SK-N-SH (cell line): ENCODE measurements around the gene WDR35.

Source experiments
- CHD2 ChIP-seq: fragments of 150-350 bp; IDR thresholded peaks from 2 replicates; pipeline ENCODE4 v1.6.1; 2018; ENCODE audit warnings: low read length; ENCODE audit not compliant: partially characterized antibody
- CTCF ChIP-seq: fragments of 200-600 bp; sonication (generic); IDR thresholded peaks from 2 replicates; pipeline ENCODE4 v1.6.1; 2017; ENCODE audit warnings: antibody characterized with exemption, mild to moderate bottlenecking, moderate library complexity
- EZH2phosphoT487 ChIP-seq: fragments of 200-600 bp; sonication (generic); IDR thresholded peaks from 2 replicates; pipeline ENCODE4 v1.6.1; 2017; ENCODE audit warnings: low read depth, mixed run types, mild to moderate bottlenecking, antibody characterized with exemption, moderate library complexity, borderline replicate concordance
- MAX ChIP-seq: IDR thresholded peaks from 2 replicates; pipeline ENCODE4 v1.4.0; 2012; ENCODE audit warnings: low read depth
- NRF1 ChIP-seq: IDR thresholded peaks from 2 replicates; pipeline ENCODE4 v1.6.1; 2012; ENCODE audit warnings: low read depth, mild to moderate bottlenecking, low read length
- PBX3 ChIP-seq: IDR thresholded peaks from 2 replicates; pipeline ENCODE4; 2012
- POLR2AphosphoS5 ChIP-seq: IDR thresholded peaks from 2 replicates; pipeline ENCODE4 v1.6.1; 2012; ENCODE audit warnings: low read depth, low read length
- RAD21 ChIP-seq: IDR thresholded peaks from 2 replicates; pipeline ENCODE4 v1.6.1; 2012; ENCODE audit warnings: mild to moderate bottlenecking, low read length
- RXRA ChIP-seq: IDR thresholded peaks from 2 replicates; pipeline ENCODE4 v1.4.0; 2012; ENCODE audit warnings: low read depth, mild to moderate bottlenecking, borderline replicate concordance
- SMC3 ChIP-seq: IDR thresholded peaks from 2 replicates; pipeline ENCODE4 v1.6.1; 2012; ENCODE audit warnings: low read depth, low read length, improper control_type of control experiment
- TCF12 ChIP-seq: IDR thresholded peaks from 2 replicates; pipeline ENCODE4 v1.4.0; 2012
- YY1 ChIP-seq: IDR thresholded peaks from 2 replicates; pipeline ENCODE4 v1.4.0; 2012; ENCODE audit warnings: low read depth, mild to moderate bottlenecking
- TF ChIP-seq, protein P1 (sequence below): IDR thresholded peaks from 2 replicates; pipeline ENCODE4 v1.6.1; 2012; ENCODE audit warnings: mild to moderate bottlenecking, low read depth, low read length, moderate library complexity

DNA sequence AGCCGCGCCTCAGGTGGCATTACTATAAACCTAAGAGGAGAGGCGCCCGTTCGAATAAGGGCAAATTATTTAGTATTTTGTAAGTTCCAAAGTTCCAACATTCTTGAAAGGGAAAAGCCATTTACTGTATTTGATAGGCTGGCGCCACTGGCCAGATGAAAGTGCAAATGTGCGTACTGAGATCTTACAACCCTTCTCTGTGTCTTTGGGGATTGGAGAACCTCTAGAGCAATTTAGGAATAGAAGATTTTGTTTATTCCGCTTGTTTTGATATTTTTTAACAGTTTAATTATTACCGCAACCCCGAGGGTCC is 467 bp upstream of the WDR35 start:
- TF ChIP-seq, protein P1, sequence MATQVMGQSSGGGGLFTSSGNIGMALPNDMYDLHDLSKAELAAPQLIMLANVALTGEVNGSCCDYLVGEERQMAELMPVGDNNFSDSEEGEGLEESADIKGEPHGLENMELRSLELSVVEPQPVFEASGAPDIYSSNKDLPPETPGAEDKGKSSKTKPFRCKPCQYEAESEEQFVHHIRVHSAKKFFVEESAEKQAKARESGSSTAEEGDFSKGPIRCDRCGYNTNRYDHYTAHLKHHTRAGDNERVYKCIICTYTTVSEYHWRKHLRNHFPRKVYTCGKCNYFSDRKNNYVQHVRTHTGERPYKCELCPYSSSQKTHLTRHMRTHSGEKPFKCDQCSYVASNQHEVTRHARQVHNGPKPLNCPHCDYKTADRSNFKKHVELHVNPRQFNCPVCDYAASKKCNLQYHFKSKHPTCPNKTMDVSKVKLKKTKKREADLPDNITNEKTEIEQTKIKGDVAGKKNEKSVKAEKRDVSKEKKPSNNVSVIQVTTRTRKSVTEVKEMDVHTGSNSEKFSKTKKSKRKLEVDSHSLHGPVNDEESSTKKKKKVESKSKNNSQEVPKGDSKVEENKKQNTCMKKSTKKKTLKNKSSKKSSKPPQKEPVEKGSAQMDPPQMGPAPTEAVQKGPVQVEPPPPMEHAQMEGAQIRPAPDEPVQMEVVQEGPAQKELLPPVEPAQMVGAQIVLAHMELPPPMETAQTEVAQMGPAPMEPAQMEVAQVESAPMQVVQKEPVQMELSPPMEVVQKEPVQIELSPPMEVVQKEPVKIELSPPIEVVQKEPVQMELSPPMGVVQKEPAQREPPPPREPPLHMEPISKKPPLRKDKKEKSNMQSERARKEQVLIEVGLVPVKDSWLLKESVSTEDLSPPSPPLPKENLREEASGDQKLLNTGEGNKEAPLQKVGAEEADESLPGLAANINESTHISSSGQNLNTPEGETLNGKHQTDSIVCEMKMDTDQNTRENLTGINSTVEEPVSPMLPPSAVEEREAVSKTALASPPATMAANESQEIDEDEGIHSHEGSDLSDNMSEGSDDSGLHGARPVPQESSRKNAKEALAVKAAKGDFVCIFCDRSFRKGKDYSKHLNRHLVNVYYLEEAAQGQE: no peak
- no peak for TF ChIP-seq CTCF
- TF ChIP-seq SMC3: no peak
- TF ChIP-seq CHD2: no peak
- TF ChIP-seq MAX: no peak
- no peak for TF ChIP-seq RAD21
- no peak for TF ChIP-seq POLR2AphosphoS5
- no peak for TF ChIP-seq YY1
- no peak for TF ChIP-seq NRF1
- no peak for TF ChIP-seq RXRA
- no peak for TF ChIP-seq EZH2phosphoT487
- TF ChIP-seq PBX3: no peak
- TF ChIP-seq TCF12: no peak
